SJSA1 (cell line): Measurements from ENCODE around the gene ARHGAP27. TPM values are rescaled to one million over a fixed set of nuclear protein-coding genes. Genes with fewer than 3 reads are reported as not detected.
A peak's percentile ranks its signal among the peaks of the same experiment; 100 is the strongest.
"Not testable (repeated sequence)": the region's sequence is repeated elsewhere in the genome, so short reads cannot be mapped to it uniquely, and the experiment has no call there.

Source experiments
- DNase-seq, 2 experiments: peaks; one replicate each; pipeline ENCODE4 v3.0.0-alpha.2; 2015 to 2020; ENCODE audit warnings: low spot score in 2 of 2, low read depth in 1 of 2
- H3K27ac ChIP-seq: fragments of 250-450 bp; sonication (Bioruptor Pico); 2 replicates; pipeline ENCODE4 v1.5.1; 2020; ENCODE audit warnings: mild to moderate bottlenecking, moderate library complexity
- H3K27me3 ChIP-seq: fragments of 250-450 bp; sonication (Bioruptor Pico); replicated peaks from 2 replicates; pipeline ENCODE4 v1.5.1; 2020; ENCODE audit warnings: mild to moderate bottlenecking, moderate library complexity
- H3K36me3 ChIP-seq: fragments of 250-450 bp; sonication (Bioruptor Pico); 2 replicates; pipeline ENCODE4 v1.5.1; 2020; ENCODE audit warnings: mild to moderate bottlenecking
- H3K4me1 ChIP-seq: fragments of 250-450 bp; sonication (Bioruptor Pico); replicated peaks from 2 replicates; pipeline ENCODE4 v1.6.1; 2021; ENCODE audit warnings: mild to moderate bottlenecking
- H3K4me3 ChIP-seq: fragments of 250-450 bp; sonication (Bioruptor Pico); 2 replicates; pipeline ENCODE4 v1.5.1; 2020; ENCODE audit warnings: mild to moderate bottlenecking
- H3K9me3 ChIP-seq: fragments of 250-450 bp; sonication (Bioruptor Pico); replicated peaks from 2 replicates; pipeline ENCODE4 v1.5.1; 2020; ENCODE audit warnings: mild to moderate bottlenecking
- total RNA-seq: library from RNA; depleted of rRNA; stranded (reverse); fragments of >200 nt; shearing (Covaris generic); gene quantifications from 2 replicates; pipeline ENCODE4 v1.2.3, GENCODE V29; 2014; rRNA removed

Gene ARHGAP27
- total RNA-seq, result 0.53 TPM in 1 of 2 replicates, not detected in the other

GRCh38 chr17:45432405-45433158 is at the start of gene ARHGAP27:
TSS of gene ARHGAP27 (minus strand) at chr17:45432870. CDS start at chr17:45430279, 2,591 bp downstream.
- Histone ChIP-seq H3K27ac (no peak within 1 kb of the TSS), H3K9me3 (peaks cover 3% of the 10 kb centered on the region; the same call in 1 of the 2 replicates), H3K36me3 (peaks cover 10% of the 10 kb centered on the region), H3K27me3 (peaks cover 37% of the 10 kb centered on the region), H3K4me3 (peak within 1 kb of the TSS; percentile 25), H3K4me1 (peaks cover 16% of the 10 kb centered on the region)
- DNase-seq, result peak in 1 of 2 experiments; percentile 55

GRCh38 chr17:45482317-45482716 is 49.6 kb upstream of the ARHGAP27 start:
- not testable (repeated sequence) for H3K4me1 ChIP-seq, H3K9me3 ChIP-seq, H3K4me3 ChIP-seq, H3K36me3 ChIP-seq, H3K27me3 ChIP-seq, H3K27ac ChIP-seq, DNase-seq

- H3K27me3 ChIP-seq, H3K4me3 ChIP-seq, H3K36me3 ChIP-seq, H3K4me1 ChIP-seq, DNase-seq, H3K27ac ChIP-seq, H3K9me3 ChIP-seq: not testable (repeated sequence)
These were observed 42.8 kb upstream of the ARHGAP27 start for GRCh38 chr17:45475436-45475835.

- H3K9me3 ChIP-seq, DNase-seq, H3K27me3 ChIP-seq, H3K36me3 ChIP-seq, H3K4me3 ChIP-seq, H3K27ac ChIP-seq, H3K4me1 ChIP-seq: not testable (repeated sequence)
These were observed 39.6 kb upstream of the ARHGAP27 start for GRCh38 chr17:45472249-45472648.

GRCh38 chr17:45469204-45469563 is 36.5 kb upstream of the ARHGAP27 start:
- H3K27ac ChIP-seq, result not testable (repeated sequence)

GRCh38 chr17:45468293-45469203 is 35.9 kb upstream of the ARHGAP27 start:
- not testable (repeated sequence) for H3K9me3 ChIP-seq, H3K27ac ChIP-seq, H3K4me1 ChIP-seq, H3K4me3 ChIP-seq, DNase-seq, H3K36me3 ChIP-seq, H3K27me3 ChIP-seq

More at GRCh38 chr17:45469204-45469563, 36.5 kb upstream of the ARHGAP27 start:
- H3K36me3 ChIP-seq, H3K9me3 ChIP-seq, H3K4me1 ChIP-seq, H3K27me3 ChIP-seq, DNase-seq, H3K4me3 ChIP-seq: not testable (repeated sequence)

- H3K4me3 ChIP-seq, H3K4me1 ChIP-seq, H3K36me3 ChIP-seq, H3K27me3 ChIP-seq, H3K27ac ChIP-seq, H3K9me3 ChIP-seq: not testable (repeated sequence)
- DNase-seq, result peak; percentile 60 to 82
These were observed 29.1 kb upstream of the ARHGAP27 start for GRCh38 chr17:45461524-45462327.

GRCh38 chr17:45460422-45460821 is 27.8 kb upstream of the ARHGAP27 start:
- H3K4me3 ChIP-seq, H3K36me3 ChIP-seq, H3K9me3 ChIP-seq, DNase-seq, H3K27ac ChIP-seq, H3K4me1 ChIP-seq, H3K27me3 ChIP-seq: not testable (repeated sequence)

- not testable (repeated sequence) for H3K4me1 ChIP-seq, H3K27me3 ChIP-seq, H3K27ac ChIP-seq, H3K36me3 ChIP-seq, DNase-seq, H3K4me3 ChIP-seq, H3K9me3 ChIP-seq
These were observed 21.7 kb upstream of the ARHGAP27 start for GRCh38 chr17:45454341-45454740.

GRCh38 chr17:45453731-45454130 is 21.1 kb upstream of the ARHGAP27 start:
- not testable (repeated sequence) for H3K4me1 ChIP-seq, DNase-seq, H3K27me3 ChIP-seq

GRCh38 chr17:45453225-45453534 is 20.5 kb upstream of the ARHGAP27 start:
- H3K27me3 ChIP-seq, H3K27ac ChIP-seq, H3K36me3 ChIP-seq, DNase-seq, H3K4me1 ChIP-seq, H3K4me3 ChIP-seq, H3K9me3 ChIP-seq: not testable (repeated sequence)

More at GRCh38 chr17:45453731-45454130, 21.1 kb upstream of the ARHGAP27 start:
- not testable (repeated sequence) for H3K4me3 ChIP-seq, H3K27ac ChIP-seq, H3K9me3 ChIP-seq, H3K36me3 ChIP-seq

- not testable (repeated sequence) for H3K9me3 ChIP-seq, H3K27ac ChIP-seq, H3K36me3 ChIP-seq, H3K27me3 ChIP-seq, DNase-seq, H3K4me3 ChIP-seq, H3K4me1 ChIP-seq
These were observed 19.9 kb upstream of the ARHGAP27 start for GRCh38 chr17:45452329-45453224.

GRCh38 chr17:45451660-45452059 is 19.0 kb upstream of the ARHGAP27 start:
- H3K36me3 ChIP-seq, DNase-seq, H3K4me3 ChIP-seq, H3K9me3 ChIP-seq, H3K27ac ChIP-seq, H3K4me1 ChIP-seq, H3K27me3 ChIP-seq: not testable (repeated sequence)
